ENCODE results near the gene COX8C. TPM values are rescaled to one million over a fixed set of nuclear protein-coding genes. Genes with fewer than 3 reads are reported as not detected.

Gene COX8C
- total RNA-seq, 1 experiment from 2014 or later, result not detected

DNA sequence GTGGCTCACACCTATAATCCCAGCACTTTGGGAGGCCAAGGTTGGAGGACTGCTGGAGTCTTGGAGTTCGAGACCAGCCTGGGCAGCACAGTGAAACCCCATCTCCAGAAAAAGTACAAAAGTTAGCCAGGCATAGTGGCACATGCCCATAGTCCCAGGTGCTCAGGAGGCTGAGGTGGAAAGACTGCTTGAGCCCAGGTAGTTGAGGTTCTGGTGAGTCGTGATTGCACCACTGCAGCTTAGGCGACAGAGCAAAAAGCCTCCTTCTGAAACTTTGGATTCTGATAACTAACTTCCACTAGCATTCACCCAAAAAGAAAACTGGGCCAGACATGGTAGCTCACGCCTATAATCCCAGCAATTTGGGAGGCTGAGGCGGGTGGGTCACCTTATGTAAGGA is 20.8 kb upstream of the COX8C start:
- ChIA-PET POLR2A (no interaction called here), CTCF (no interaction called here), RAD21 (ENCODE audit: low non-redundant PET in 1 of 2, low total read pairs in 2 of 2, uncharacterized antibody in 2 of 2, unreplicated experiment in 2 of 2) (no interaction called here)
- Histone ChIP-seq H2AFZ (ENCODE audit: low read depth, low read length, poor library complexity, severe bottlenecking) (no peak overlapping the region), H3K4me2 (ENCODE audit: low read length) (no peak overlapping the region), H3K9ac (ENCODE audit: low read length) (no peak overlapping the region), H3K4me1 (ENCODE audit: control insufficient read depth in 1 of 2, insufficient read depth in 2 of 2, low read length in 2 of 2) (peaks cover 3 to 18% of the 10 kb centered on the region in 2 experiments; a peak in 3 of 4 replicates), H3K36me3 (ENCODE audit: control insufficient read depth in 1 of 2, insufficient read depth in 2 of 2, low read length in 2 of 2) (no peaks in the 10 kb centered on the region), H3K9me3 (ENCODE audit: control insufficient read depth in 1 of 2, insufficient read depth in 1 of 2, low read depth in 1 of 2, low read length in 2 of 2) (no peaks in the 10 kb centered on the region), H4K20me1 (ENCODE audit: insufficient read depth) (peaks cover 14% of the 10 kb centered on the region; the same call in 1 of the 2 replicates), H3K4me3 (replicated peaks in 1 of 2; ENCODE audit: low read depth in 1 of 2, low read length in 2 of 2) (no peak overlapping the region), H3K79me2 (ENCODE audit: insufficient read depth, low read length) (peaks cover 99% of the 10 kb centered on the region), H3K27me3 (ENCODE audit: insufficient read depth, low read length) (no peaks in the 10 kb centered on the region), H3K27ac (ENCODE audit: low read depth, low read length) (no peak overlapping the region), H3K9me2 (ENCODE audit: insufficient read depth) (no peaks in the 10 kb centered on the region)
- no peak for DNase-seq (ENCODE audit: low read depth, low spot score)
- intact Hi-C loops (cut with micrococcal nuclease), result no loop called here
- no TSS peak for BruUV-seq (replicated peaks)
- no peak for TF ChIP-seq EGR1 (IDR thresholded peaks at IDR 0.05; ENCODE audit: low read depth)
- no peak for TF ChIP-seq SRF (IDR thresholded peaks at IDR 0.05; ENCODE audit: low read depth)
- TF ChIP-seq ELF1 (IDR thresholded peaks at IDR 0.05; ENCODE audit: borderline replicate concordance, low read depth), result no peak
- no peak for TF ChIP-seq EZH2phosphoT487 (IDR thresholded peaks at IDR 0.05; ENCODE audit: borderline replicate concordance)
- no peak for TF ChIP-seq FOSL1 (IDR thresholded peaks at IDR 0.05; ENCODE audit: low read depth)
- TF ChIP-seq ZNF274 (IDR thresholded peaks at IDR 0.05; ENCODE audit: low read depth, low read length), result no peak
- TF ChIP-seq CBX3 (IDR thresholded peaks at IDR 0.05; ENCODE audit: low read depth), result no peak
- no peak for TF ChIP-seq EZH2 (IDR thresholded peaks at IDR 0.05)
- TF ChIP-seq, protein P1, sequence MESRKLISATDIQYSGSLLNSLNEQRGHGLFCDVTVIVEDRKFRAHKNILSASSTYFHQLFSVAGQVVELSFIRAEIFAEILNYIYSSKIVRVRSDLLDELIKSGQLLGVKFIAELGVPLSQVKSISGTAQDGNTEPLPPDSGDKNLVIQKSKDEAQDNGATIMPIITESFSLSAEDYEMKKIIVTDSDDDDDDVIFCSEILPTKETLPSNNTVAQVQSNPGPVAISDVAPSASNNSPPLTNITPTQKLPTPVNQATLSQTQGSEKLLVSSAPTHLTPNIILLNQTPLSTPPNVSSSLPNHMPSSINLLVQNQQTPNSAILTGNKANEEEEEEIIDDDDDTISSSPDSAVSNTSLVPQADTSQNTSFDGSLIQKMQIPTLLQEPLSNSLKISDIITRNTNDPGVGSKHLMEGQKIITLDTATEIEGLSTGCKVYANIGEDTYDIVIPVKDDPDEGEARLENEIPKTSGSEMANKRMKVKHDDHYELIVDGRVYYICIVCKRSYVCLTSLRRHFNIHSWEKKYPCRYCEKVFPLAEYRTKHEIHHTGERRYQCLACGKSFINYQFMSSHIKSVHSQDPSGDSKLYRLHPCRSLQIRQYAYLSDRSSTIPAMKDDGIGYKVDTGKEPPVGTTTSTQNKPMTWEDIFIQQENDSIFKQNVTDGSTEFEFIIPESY (IDR thresholded peaks at IDR 0.05; ENCODE audit: extremely low read depth, insufficient replicate concordance, low read length), result no peak
- no peak for TF ChIP-seq YY1 (IDR thresholded peaks at IDR 0.05; ENCODE audit: extremely low read depth, insufficient replicate concordance, low read depth, low read length)
- no peak for TF ChIP-seq SIN3A (IDR thresholded peaks at IDR 0.05; ENCODE audit: low read depth)
- TF ChIP-seq CEBPB (IDR thresholded peaks at IDR 0.05; ENCODE audit: low read depth), result no peak
- no peak for TF ChIP-seq JUND (IDR thresholded peaks at IDR 0.05)
- no peak for TF ChIP-seq POLR2AphosphoS5 (IDR thresholded peaks at IDR 0.05; ENCODE audit: low read depth, low read length)
- no peak for ATAC-seq
